CD4-positive, alpha-beta T cell treated with Interferon alpha-2 for 1 hour (primary cell): Measurements from ENCODE around the gene ATXN7L3B.
A peak's percentile ranks its signal among the peaks of the same experiment; 100 is the strongest.
"Not testable (repeated sequence)": the region's sequence is repeated elsewhere in the genome, so short reads cannot be mapped to it uniquely, and the experiment has no call there.

ENCODE experiments used
- DNase-seq, 2 donors: peaks; one replicate each; pipeline ENCODE4 v3.0.0-alpha.2; 2020 to 2022

ATXN7L3B gene, protein sequence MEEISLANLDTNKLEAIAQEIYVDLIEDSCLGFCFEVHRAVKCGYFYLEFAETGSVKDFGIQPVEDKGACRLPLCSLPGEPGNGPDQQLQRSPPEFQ

GRCh38 chr12:74537707-74538385 is at the start of gene ATXN7L3B:
ATXN7L3B (plus strand) TSS chr12:74537835; CDS start chr12:74538113, 278 bp downstream.
- peak; percentile 95 to 96 for DNase-seq

- no peak for DNase-seq
Measured at GRCh38 chr12:74488134-74488533, 49.5 kb upstream of the ATXN7L3B start.

DNA sequence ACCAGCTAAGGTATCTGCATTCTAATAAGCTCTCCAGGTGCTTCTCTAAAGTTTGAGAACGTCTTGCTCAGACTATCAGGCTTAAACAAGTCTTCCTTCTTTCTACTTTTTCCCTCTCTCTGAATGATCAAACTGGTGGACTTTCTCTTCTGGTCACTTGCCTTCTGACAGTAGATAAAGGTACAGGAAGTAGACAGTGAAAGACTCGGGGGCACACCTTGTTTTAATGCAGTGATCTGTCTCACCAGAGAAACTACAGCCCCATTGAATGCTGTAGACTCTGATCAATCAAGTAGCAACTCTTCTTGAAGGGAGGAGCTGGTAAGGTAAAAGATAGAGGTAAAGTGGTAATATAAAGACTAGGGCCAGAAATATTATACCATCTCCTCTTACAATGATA is 48.1 kb upstream of the ATXN7L3B start:
- no peak for DNase-seq

GRCh38 chr12:74490390-74491064 is 47.1 kb upstream of the ATXN7L3B start:
- DNase-seq, result peak in 1 of 2 donors; percentile 24

- no peak for DNase-seq
Measured at GRCh38 chr12:74491374-74491773, 46.3 kb upstream of the ATXN7L3B start.

GRCh38 chr12:74499192-74499591 is 38.4 kb upstream of the ATXN7L3B start:
- DNase-seq, result no peak

DNA sequence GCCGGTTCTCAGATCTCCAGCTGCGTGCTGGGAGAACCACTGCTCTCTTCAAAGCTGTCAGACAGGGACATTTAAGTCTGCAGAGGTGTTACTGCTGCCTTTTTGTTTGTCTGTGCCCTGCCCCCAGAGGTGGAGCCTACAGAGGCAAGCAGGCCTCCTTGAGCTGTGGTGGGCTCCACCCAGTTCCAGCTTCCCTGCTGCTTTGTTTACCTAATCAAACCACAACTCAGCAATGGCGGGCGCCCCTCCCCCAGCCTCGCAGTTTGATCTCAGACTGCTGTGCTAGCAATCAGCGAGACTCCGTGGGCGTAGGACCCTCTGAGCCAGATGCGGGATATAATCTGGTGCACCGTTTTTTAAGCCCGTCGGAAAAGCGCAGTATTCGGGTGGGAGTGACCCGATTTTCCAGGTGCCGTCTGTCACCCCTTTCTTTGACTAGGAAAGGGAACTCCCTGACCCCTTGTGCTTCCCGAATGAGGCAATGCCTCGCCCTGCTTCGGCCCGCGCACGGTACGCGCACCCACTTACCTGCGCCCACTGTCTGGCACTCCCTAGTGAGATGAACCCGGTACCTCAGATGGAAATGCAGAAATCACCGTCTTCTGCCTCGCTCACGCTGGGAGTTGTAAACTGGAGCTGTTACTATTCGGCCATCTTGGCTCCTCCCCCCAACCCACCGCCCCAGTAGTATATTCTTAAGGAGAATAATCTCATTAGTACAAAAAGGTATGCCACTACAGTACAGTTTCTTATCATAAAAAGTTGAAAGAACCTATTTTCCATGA is 28.6 kb upstream of the ATXN7L3B start:
- not testable (repeated sequence) for DNase-seq

GRCh38 chr12:74509886-74510285 is 27.7 kb upstream of the ATXN7L3B start:
- no peak for DNase-seq

DNA sequence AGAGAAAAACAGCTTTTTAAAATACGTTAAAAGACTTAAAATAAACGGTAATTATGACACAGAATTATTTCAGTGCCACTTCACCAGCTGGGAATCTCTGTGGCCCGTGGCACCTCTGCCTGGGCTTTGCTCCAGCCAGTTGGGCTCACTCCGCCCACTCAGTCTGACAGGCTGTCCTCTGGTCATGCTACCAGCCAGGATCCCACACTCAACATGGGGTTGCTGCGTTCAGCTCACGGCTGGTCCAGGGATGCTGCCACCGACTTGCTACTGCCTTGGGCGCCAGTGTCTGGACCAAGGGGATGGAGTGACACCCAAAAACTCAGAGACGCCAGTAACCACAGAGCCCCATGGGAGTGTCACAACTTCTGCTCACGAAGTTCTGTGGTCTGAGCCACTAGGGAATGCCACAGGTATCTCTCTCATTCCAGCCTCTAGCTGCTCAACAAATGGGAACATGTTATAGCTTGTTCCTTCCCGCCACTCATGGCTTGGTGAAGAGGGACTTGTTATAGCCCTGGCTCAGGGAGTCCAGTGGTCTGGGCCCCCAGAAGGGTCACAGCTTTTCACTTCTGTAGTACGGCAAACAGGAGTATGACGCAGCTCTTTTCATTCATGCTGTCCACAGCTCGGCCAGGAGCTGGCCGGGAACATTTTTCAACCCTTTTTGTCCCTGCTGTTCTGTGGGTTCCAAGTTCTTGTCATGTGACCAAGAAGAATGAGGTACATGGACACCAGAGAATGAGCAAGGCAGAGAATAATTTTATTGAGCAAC is 23.4 kb upstream of the ATXN7L3B start:
- no peak for DNase-seq

GRCh38 chr12:74515849-74516248 is 21.8 kb upstream of the ATXN7L3B start:
- no peak for DNase-seq

DNA sequence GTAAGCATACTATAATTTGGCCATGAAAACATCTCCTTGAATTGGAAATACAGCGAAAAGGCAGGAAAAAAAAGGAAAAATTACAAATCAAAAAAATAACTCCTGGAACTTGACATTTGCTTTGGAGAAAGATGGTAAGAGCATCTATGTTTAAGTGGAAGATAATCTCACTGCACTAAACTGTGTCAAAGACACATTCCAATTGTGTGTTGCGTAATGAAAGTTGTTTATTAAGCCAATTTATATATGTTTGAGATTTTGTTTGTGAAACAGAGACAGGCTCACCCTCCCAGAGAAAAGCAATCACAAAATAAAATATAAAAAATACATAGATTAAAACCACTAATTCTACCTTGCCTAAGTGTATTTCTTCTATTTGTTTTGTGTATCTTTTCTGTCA is 11.1 kb upstream of the ATXN7L3B start:
- no peak for DNase-seq

- DNase-seq, result no peak
Measured at GRCh38 chr12:74527491-74527890, 10.1 kb upstream of the ATXN7L3B start.

GRCh38 chr12:74530676-74531075 is 7.0 kb upstream of the ATXN7L3B start:
- no peak for DNase-seq

- peak in 1 of 2 donors; percentile 17 for DNase-seq
Measured at GRCh38 chr12:74535536-74535935, 2.1 kb upstream of the ATXN7L3B start.

GRCh38 chr12:74537126-74537706 is 419 bp upstream of the ATXN7L3B start:
- DNase-seq, result peak in 1 of 2 donors; percentile 74

- peak; percentile 36 to 59 for DNase-seq
Measured at GRCh38 chr12:74538491-74539258, 1.0 kb downstream of the ATXN7L3B start.

GRCh38 chr12:74539261-74539660 is 1.6 kb downstream of the ATXN7L3B start:
- no peak for DNase-seq

DNA sequence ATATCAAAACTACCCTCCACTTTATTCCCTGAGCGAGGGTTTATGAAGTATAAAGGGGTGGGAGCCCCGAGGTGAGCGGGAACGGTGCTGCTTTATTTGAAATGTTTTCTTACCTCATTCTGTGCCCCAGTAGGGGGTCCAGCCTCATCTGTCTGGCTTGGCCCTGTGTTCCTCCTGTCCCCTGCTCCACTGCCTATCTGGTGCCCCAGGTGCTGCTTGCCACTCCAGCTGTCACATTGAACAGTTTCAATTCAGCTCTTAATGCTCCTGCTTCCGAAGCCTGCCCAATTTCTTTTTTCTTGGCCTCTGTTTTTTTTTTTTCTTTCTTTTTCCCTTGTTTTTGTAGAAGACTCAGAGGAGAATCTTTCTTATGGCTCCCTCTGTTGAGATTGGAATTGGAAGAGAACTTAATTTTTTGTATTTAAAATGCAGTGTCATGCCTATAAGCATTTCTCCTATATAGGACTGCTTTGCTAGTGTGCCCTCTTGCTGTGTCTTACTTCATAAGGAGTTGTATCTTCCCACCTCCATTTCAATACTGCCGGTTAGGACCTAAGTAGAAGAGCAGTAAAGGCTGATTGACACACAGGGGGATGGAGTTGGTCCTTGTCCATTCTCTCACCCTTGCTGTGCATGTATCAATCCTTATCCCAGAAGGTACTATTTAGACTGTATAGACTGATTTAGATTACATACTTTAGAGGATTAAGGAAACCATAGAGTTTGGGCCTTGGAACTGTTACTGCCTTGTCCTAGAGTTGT is 2.3 kb downstream of the ATXN7L3B start:
- no peak for DNase-seq

- DNase-seq, result no peak
Measured at GRCh38 chr12:74541074-74541473, 3.4 kb downstream of the ATXN7L3B start.

GRCh38 chr12:74547249-74547648 is 9.6 kb downstream of the ATXN7L3B start:
- no peak for DNase-seq

GRCh38 chr12:74551291-74551690 is 13.7 kb downstream of the ATXN7L3B start:
- DNase-seq, result no peak
